A549 treated with dexamethasone at 1 μM for 4 hours (cell line): ENCODE data around the gene INTS14. TPM values are rescaled to one million over a fixed set of nuclear protein-coding genes. Genes with fewer than 3 reads are reported as not detected.

ENCODE experiments used
- total RNA-seq: library from RNA; stranded (reverse); fragments of 200-300 nt; extraction: Qiagen RNA extraction; gene quantifications from 5 replicates; pipeline ENCODE4 v1.2.3, GENCODE V29; 2022

Gene INTS14
- 41.4 to 44.0 TPM (median 43.7 TPM) in 5 replicates for total RNA-seq

GRCh38 chr15:65610871-65611718, at the start of gene INTS14:
TSS of gene INTS14 (minus strand) at chr15:65611131. CDS start at chr15:65607380, 3,751 bp downstream.

GRCh38 chr15:65621638-65622037, 10.7 kb upstream of the INTS14 start, which contains the start of gene SLC24A1:
TSS of gene SLC24A1 (plus strand) at chr15:65621938. CDS start at chr15:65624081, 2,143 bp downstream.

DNA sequence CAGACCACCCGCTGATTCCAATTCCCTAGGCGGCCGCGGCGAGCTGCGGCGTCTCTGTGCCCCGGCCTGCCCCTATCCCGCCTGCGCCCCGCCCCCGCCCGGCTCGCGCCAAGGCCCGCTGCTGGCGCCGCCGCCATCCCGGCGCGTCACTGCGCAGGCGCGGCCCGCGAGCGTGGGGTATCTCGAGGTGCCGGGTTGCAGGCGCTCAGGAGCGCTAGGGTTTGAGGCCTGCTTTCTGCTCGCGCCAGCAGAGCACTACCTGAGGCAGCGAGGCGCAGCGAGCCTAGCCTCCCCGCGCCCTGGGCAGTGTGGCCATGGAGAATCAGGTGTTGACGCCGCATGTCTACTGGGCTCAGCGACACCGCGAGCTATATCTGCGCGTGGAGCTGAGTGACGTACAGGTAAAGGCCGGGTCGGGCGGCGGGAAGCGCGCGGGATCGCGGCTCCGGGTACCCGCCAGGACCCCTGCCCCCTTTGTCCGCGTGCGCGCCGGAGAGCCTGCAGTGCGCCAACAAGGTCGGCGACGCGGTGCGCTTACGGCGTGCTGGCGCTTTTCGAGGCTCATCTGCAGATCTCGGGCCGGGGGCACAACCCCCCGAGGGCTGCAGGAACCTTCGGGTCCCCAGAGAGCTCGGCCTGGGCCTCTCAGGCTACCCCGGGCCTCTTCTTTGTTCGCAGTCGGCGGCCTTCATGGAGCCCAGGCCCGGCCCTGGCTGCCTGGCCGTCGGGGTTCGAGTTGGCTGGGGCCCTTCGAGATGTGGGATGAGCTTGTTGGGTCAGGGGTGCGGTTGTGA, 80.4 kb downstream of the INTS14 start, which contains the start of gene HACD3:
TSS of gene HACD3 (plus strand) at position 146 of the 794 bp plus-strand sequence. CDS start at position 315, 169 bp downstream.

Other genes with a start within 250 kb of the INTS14 start
- gene IGDCC3, start 233.1 kb downstream of the INTS14 start, total RNA-seq: 0.06 to 0.22 TPM (median 0.19 TPM) in 5 replicates
- 1.4 to 3.0 TPM (median 2.2 TPM) in 5 replicates for gene IGDCC4, start 188.2 kb downstream of the INTS14 start, total RNA-seq
- gene DPP8, start 93.4 kb downstream of the INTS14 start, total RNA-seq: 21.8 to 32.3 TPM (median 29.0 TPM) in 5 replicates
- gene HACD3, start 80.7 kb downstream of the INTS14 start, total RNA-seq: 128 to 160 TPM (median 149 TPM) in 5 replicates
- 3.4 to 6.0 TPM (median 4.6 TPM) in 5 replicates for gene SLC24A1, start 10.8 kb upstream of the INTS14 start, total RNA-seq
- 4.1 to 7.5 TPM (median 5.7 TPM) in 5 replicates for gene DENND4A, start 181.2 kb upstream of the INTS14 start, total RNA-seq